ENCODE results near the gene HOOK2.

Gene HOOK2

DNA sequence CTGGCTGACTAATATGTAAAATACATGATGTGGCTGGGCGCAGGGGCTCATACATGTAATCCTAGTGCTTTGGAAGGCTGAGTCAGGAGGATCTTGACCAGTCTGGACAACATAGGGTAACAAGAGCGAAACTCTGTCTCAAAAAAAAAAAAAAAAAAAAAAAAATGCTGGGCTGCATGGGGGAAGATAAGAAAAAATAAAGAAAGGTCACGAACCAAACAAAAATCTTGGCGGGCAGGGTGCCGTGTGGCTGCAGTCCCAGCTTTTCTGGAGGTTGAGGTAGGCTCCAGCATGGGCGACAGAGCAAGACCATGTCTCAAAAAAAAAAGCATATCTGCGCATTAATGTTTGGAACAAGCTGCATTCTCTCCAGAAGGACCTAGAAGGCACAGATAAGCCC lies 39.7 kb upstream of the HOOK2 start:
- Histone ChIP-seq H3K27ac (ENCODE audit: low read depth, low read length) (no peak overlapping the region), H3K9me3 (ENCODE audit: insufficient read depth, low read depth, low read length) (no peaks in the 10 kb centered on the region), H2AFZ (ENCODE audit: insufficient read depth, low read length, poor library complexity) (no peak overlapping the region), H3K4me2 (ENCODE audit: low read length) (no peak overlapping the region), H2AK5ac (ENCODE audit: low read length) (no peak overlapping the region), H3K14ac (ENCODE audit: low read length) (no peak overlapping the region), H3K36me3 (ENCODE audit: control insufficient read depth in 1 of 2, insufficient read depth in 2 of 2, low read length in 2 of 2) (peaks cover 25 to 29% of the 10 kb centered on the region in 2 experiments), H3K27me3 (ENCODE audit: insufficient read depth, low read length) (no peaks in the 10 kb centered on the region), H3K79me2 (ENCODE audit: control insufficient read depth, insufficient read depth, low read length, poor library complexity) (no peaks in the 10 kb centered on the region), H3K4me3 (ENCODE audit: low read depth, low read length) (no peak overlapping the region), H3K23ac (ENCODE audit: low read length) (no peak overlapping the region), H3K18ac (ENCODE audit: low read length) (no peak overlapping the region), H4K91ac (ENCODE audit: low read depth, low read length) (no peak overlapping the region), H3K4ac (ENCODE audit: low read depth, low read length) (no peak overlapping the region), H4K12ac (ENCODE audit: low read depth, low read length) (no peak overlapping the region), H3K4me1 (ENCODE audit: control insufficient read depth in 1 of 2, insufficient read depth in 2 of 2, low read length in 2 of 2) (no peaks in the 10 kb centered on the region), H4K8ac (ENCODE audit: low read depth, low read length) (no peak overlapping the region), H2BK12ac (ENCODE audit: low read length) (no peak overlapping the region), H3K9ac (ENCODE audit: low read length) (no peak overlapping the region), H2BK5ac (ENCODE audit: low read depth, low read length, poor library complexity) (no peak overlapping the region), H3K79me1 (ENCODE audit: low read length) (no peaks in the 10 kb centered on the region), H2BK120ac (ENCODE audit: insufficient read depth, low read length, poor library complexity) (no peak overlapping the region)
- no CpG with 5 or more reads among the region's 7 CpGs for WGBS (ENCODE audit: extremely low coverage, insufficient coverage, insufficient read length)
- no peak for DNase-seq

DNA sequence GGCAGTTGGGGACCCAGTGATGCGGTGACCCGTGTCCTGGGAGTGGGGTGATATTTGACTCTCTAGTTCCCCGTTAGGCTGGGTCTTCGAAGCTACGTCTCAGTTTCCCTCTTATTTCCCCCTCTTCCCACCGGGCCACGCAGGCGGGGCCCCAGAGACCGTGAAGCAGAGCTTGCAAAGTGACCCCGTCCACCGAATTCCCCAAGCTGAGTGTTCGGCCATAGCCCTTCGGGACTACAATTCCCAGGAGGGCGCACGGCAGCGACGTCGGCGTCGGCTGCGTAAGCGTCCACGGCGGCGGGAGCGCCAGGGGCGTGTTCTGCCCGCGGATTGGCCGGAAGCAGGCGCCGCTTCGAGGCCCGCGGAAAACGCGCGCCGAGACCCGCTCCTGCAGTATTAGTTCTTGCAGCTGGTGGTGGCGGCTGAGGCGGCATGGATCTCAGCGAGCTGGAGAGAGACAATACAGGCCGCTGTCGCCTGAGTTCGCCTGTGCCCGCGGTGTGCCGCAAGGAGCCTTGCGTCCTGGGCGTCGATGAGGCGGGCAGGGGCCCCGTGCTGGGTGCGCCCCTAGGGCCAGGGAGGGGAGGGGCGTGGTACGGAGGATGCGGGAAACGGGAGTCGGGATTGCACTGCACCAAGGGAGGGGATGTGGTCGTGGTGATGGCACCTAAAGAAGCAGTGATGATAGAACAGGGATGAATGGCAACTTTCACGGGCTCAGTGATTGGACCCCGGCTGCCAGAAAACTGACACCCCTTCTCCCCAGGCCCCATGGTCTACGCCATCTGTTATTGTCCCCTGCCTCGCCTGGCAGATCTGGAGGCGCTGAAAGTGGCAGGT lies 31.1 kb upstream of the HOOK2 start, which contains the start of gene RNASEH2A:
RNASEH2A (plus strand) TSS at position 343 of the 840 bp plus-strand sequence; CDS start at position 433, 90 bp downstream.
- H3K36me3 ChIP-seq (ENCODE audit: control insufficient read depth in 1 of 2, insufficient read depth in 2 of 2, low read length in 2 of 2) = peaks cover 15 to 17% of the 10 kb centered on the region in 2 experiments
- no peak within 1 kb of the TSS for H3K27ac ChIP-seq (ENCODE audit: low read depth, low read length)
- H3K79me2 ChIP-seq (ENCODE audit: control insufficient read depth, insufficient read depth, low read length, poor library complexity) = peaks cover 4% of the 10 kb centered on the region
- peak within 1 kb of the TSS; percentile 99 for H4K12ac ChIP-seq (ENCODE audit: low read depth, low read length)
- H3K9me3 ChIP-seq (ENCODE audit: insufficient read depth, low read depth, low read length) = no peaks in the 10 kb centered on the region
- H2BK5ac ChIP-seq (ENCODE audit: low read depth, low read length, poor library complexity) = peak within 1 kb of the TSS; percentile 65
- H3K27me3 ChIP-seq (ENCODE audit: insufficient read depth, low read length) = no peaks in the 10 kb centered on the region
- peak within 1 kb of the TSS; percentile 84 for H3K18ac ChIP-seq (ENCODE audit: low read length)
- H3K79me1 ChIP-seq (ENCODE audit: low read length) = peaks cover 6% of the 10 kb centered on the region
- peak within 1 kb of the TSS; percentile 68 for H2BK12ac ChIP-seq (ENCODE audit: low read length)
- no CpG with 5 or more reads among the region's 66 CpGs for WGBS (ENCODE audit: extremely low coverage, insufficient coverage, insufficient read length)
- no peak within 1 kb of the TSS for H3K23ac ChIP-seq (ENCODE audit: low read length)
- peak within 1 kb of the TSS; percentile 40 for H2AK5ac ChIP-seq (ENCODE audit: low read length)
- H3K14ac ChIP-seq (ENCODE audit: low read length) = peak within 1 kb of the TSS; percentile 88
- DNase-seq = peak; percentile 93 to 96
- peak within 1 kb of the TSS; percentile 87 for H4K91ac ChIP-seq (ENCODE audit: low read depth, low read length)
- H3K4me2 ChIP-seq (ENCODE audit: low read length) = peak within 1 kb of the TSS; percentile 80
- peak within 1 kb of the TSS; percentile 82 for H2BK120ac ChIP-seq (ENCODE audit: insufficient read depth, low read length, poor library complexity)
- peak within 1 kb of the TSS; percentile 67 for H3K4ac ChIP-seq (ENCODE audit: low read depth, low read length)
- H2AFZ ChIP-seq (ENCODE audit: insufficient read depth, low read length, poor library complexity) = peak within 1 kb of the TSS; percentile 90
- peak within 1 kb of the TSS; percentile 81 for H3K4me3 ChIP-seq (ENCODE audit: low read depth, low read length)
- H3K4me1 ChIP-seq (ENCODE audit: control insufficient read depth in 1 of 2, insufficient read depth in 2 of 2, low read length in 2 of 2) = peaks cover 11 to 18% of the 10 kb centered on the region in 2 experiments
- peak within 1 kb of the TSS; percentile 99 for H4K8ac ChIP-seq (ENCODE audit: low read depth, low read length)
- H3K9ac ChIP-seq (ENCODE audit: low read length) = peak within 1 kb of the TSS; percentile 73

DNA sequence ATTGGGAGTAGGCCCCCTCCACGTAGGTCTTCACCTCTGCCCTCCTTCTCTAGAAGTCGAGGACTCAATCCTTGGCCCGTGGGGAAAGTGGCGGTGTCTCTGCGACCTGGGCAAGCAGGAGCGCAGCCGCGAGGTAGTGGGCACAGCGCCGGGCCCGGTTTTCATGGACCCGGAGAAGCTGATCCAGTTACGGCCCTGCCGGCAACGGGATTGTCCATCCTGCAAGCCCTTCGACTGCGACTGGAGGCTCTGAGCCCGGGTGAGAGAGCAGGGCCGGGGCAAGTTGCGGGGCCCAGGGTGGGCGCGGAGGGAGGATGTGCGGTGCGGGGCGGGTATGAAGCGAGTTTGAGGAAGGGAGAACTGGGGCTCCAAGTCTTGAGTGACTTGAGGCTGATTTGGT lies 28.7 kb upstream of the HOOK2 start:
- no peak overlapping the region for H4K8ac ChIP-seq (ENCODE audit: low read depth, low read length)
- H2BK5ac ChIP-seq (ENCODE audit: low read depth, low read length, poor library complexity) = no peak overlapping the region
- H4K91ac ChIP-seq (ENCODE audit: low read depth, low read length) = no peak overlapping the region
- H3K27ac ChIP-seq (ENCODE audit: low read depth, low read length) = no peak overlapping the region
- peaks cover 9% of the 10 kb centered on the region for H3K79me2 ChIP-seq (ENCODE audit: control insufficient read depth, insufficient read depth, low read length, poor library complexity)
- H2BK120ac ChIP-seq (ENCODE audit: insufficient read depth, low read length, poor library complexity) = no peak overlapping the region
- H3K36me3 ChIP-seq (ENCODE audit: control insufficient read depth in 1 of 2, insufficient read depth in 2 of 2, low read length in 2 of 2) = peaks cover 19 to 21% of the 10 kb centered on the region in 2 experiments
- no peak overlapping the region for H3K14ac ChIP-seq (ENCODE audit: low read length)
- no peak overlapping the region for H3K4me2 ChIP-seq (ENCODE audit: low read length)
- H3K9ac ChIP-seq (ENCODE audit: low read length) = no peak overlapping the region
- DNase-seq = no peak
- H3K4ac ChIP-seq (ENCODE audit: low read depth, low read length) = no peak overlapping the region
- 100% methylated on average over 6 of the region's 26 CpGs for WGBS (ENCODE audit: extremely low coverage, insufficient coverage, insufficient read length)
- H3K4me3 ChIP-seq (ENCODE audit: low read depth, low read length) = no peak overlapping the region
- no peak overlapping the region for H3K18ac ChIP-seq (ENCODE audit: low read length)
- H2AFZ ChIP-seq (ENCODE audit: insufficient read depth, low read length, poor library complexity) = no peak overlapping the region
- H3K79me1 ChIP-seq (ENCODE audit: low read length) = peaks cover 11% of the 10 kb centered on the region
- H3K4me1 ChIP-seq (ENCODE audit: control insufficient read depth in 1 of 2, insufficient read depth in 2 of 2, low read length in 2 of 2) = peaks cover 11 to 21% of the 10 kb centered on the region in 2 experiments
- H2BK12ac ChIP-seq (ENCODE audit: low read length) = no peak overlapping the region
- no peak overlapping the region for H3K23ac ChIP-seq (ENCODE audit: low read length)
- no peaks in the 10 kb centered on the region for H3K9me3 ChIP-seq (ENCODE audit: insufficient read depth, low read depth, low read length)
- H2AK5ac ChIP-seq (ENCODE audit: low read length) = no peak overlapping the region
- H3K27me3 ChIP-seq (ENCODE audit: insufficient read depth, low read length) = no peaks in the 10 kb centered on the region
- no peak overlapping the region for H4K12ac ChIP-seq (ENCODE audit: low read depth, low read length)

DNA sequence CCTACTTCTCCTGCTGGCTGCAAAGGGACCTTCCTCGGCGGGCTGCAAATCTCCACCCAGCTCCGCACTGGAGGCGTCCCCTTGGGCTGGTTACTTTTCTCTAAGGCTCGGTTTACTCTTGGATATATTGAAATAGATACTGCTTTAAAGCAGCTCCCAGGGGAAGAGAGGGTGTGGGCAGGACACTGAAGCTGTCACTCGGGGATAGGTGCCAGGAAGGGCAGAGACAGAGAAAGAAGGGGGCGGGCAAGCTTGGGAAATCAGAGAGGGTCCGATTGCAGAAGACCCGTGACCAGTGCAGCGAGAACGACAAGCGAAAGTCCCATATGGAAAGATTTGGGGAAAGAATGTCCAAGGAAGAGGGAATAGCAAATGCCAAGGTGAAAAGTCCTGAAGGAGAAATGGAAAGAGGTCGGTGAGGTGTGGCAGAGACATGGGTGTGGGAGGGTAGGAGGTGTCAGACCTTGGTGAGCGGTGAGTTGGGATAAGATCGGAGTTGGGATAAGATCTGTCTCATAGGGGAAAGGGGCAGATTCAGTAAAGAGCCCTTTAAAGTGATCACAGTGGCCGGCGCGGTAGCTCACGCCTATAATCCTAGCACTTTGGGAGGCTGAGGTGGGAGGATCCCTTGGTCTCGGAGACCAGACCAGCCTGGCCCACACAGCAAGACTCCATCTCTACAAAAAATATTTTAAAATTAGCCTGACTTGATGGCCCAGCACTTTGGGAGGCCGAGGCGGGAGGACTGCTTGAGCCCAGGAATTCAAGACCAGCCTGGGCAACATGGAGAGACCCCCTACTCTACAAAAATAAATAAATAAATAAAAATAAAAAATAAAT lies 27.1 kb upstream of the HOOK2 start:
- Histone ChIP-seq H3K9me3 (ENCODE audit: insufficient read depth, low read depth, low read length) (no peaks in the 10 kb centered on the region), H2BK5ac (ENCODE audit: low read depth, low read length, poor library complexity) (no peak overlapping the region), H3K4me3 (ENCODE audit: low read depth, low read length) (peak overlapping the region; percentile 94), H3K23ac (ENCODE audit: low read length) (no peak overlapping the region), H2AK5ac (ENCODE audit: low read length) (no peak overlapping the region), H3K14ac (ENCODE audit: low read length) (no peak overlapping the region), H3K4ac (ENCODE audit: low read depth, low read length) (no peak overlapping the region), H2BK120ac (ENCODE audit: insufficient read depth, low read length, poor library complexity) (no peak overlapping the region), H3K79me1 (ENCODE audit: low read length) (peaks cover 11% of the 10 kb centered on the region), H2BK12ac (ENCODE audit: low read length) (no peak overlapping the region), H3K36me3 (ENCODE audit: control insufficient read depth in 1 of 2, insufficient read depth in 2 of 2, low read length in 2 of 2) (peaks cover 16 to 19% of the 10 kb centered on the region in 2 experiments), H3K18ac (ENCODE audit: low read length) (no peak overlapping the region), H3K4me2 (ENCODE audit: low read length) (peak overlapping the region; percentile 92), H4K12ac (ENCODE audit: low read depth, low read length) (no peak overlapping the region), H2AFZ (ENCODE audit: insufficient read depth, low read length, poor library complexity) (peak overlapping the region; percentile 88), H3K9ac (ENCODE audit: low read length) (no peak overlapping the region), H4K91ac (ENCODE audit: low read depth, low read length) (no peak overlapping the region), H3K4me1 (ENCODE audit: control insufficient read depth in 1 of 2, insufficient read depth in 2 of 2, low read length in 2 of 2) (peaks cover 11 to 21% of the 10 kb centered on the region in 2 experiments), H3K79me2 (ENCODE audit: control insufficient read depth, insufficient read depth, low read length, poor library complexity) (peaks cover 9% of the 10 kb centered on the region), H3K27me3 (ENCODE audit: insufficient read depth, low read length) (no peaks in the 10 kb centered on the region), H3K27ac (ENCODE audit: low read depth, low read length) (no peak overlapping the region), H4K8ac (ENCODE audit: low read depth, low read length) (peak overlapping the region; percentile 19)
- no CpG with 5 or more reads among the region's 22 CpGs for WGBS (ENCODE audit: extremely low coverage, insufficient coverage, insufficient read length)
- DNase-seq = peak in 1 of 2 donors; percentile 45

Data from trophoblast cell (in vitro differentiated cells and primary cell).